G401.6 (cell line): Measurements from ENCODE around the gene TRIM39.
"Not testable (repeated sequence)": the region's sequence is repeated elsewhere in the genome, so short reads cannot be mapped to it uniquely, and the experiment has no call there.

Experiments used
- FAIRE-seq: peaks from 2 replicates; lab custom pipeline; 2012; peaks lifted over from hg19 to GRCh38; lab: Jason Lieb, UNC

The TRIM39 gene

DNA sequence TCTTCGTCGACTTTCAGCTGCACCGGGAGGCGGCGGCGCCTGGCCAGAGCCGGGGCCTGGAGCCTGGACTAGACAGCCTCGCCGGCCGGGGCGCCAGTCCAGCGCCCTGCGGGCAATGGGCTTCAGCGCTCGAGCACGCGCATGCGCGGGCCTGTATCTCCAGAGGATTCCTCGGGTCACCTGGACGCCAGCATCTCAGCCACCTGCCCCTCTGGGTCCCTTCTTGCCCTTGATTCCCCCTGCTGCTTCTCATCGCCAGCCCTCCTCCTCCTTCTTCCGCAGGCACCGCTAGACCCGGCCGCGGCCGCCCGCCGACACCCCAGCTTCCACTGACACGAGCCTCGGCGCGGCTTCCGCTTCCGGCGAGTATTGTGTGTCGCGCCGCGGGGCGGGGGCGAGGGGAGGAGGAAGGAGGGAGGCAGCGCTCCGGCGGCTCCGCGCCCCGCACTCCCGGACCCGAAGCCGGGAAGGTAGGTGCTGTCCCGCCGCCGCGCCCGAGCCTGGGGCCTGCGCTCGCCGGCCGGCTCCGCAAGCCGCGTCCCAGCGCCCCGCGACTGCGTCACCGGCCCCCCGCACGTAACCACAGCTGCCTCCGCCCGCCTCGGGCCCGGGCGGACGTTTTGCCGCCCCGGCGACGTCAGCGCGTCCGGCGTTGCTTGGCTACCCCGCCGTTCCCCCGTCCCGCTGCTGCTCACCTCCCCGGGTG is at the start of gene TRIM39:
TSS of gene TRIM39 (plus strand) at position 402 of the 706 bp plus-strand sequence. CDS start 2,391 bp downstream, outside the sequence.
- FAIRE-seq, result no peak

DNA sequence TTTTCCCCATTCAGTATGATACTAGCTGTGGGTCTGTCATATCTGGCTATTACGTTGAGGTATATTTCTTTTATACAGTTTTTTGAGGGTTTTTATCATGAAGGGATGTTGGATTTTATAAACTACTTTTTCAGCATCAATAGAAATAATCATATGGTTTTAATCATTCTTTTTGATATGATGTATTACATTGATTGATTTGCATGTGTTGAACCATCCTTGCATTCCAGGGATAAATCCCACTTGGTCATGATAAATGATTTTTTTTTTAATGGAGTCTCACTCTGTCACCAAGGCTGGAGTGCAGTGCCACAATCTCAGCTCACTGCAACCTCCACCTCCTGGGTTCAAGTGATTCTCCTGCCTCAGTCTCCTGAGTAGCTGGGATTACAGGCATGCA is 45.7 kb upstream of the TRIM39 start:
- FAIRE-seq, result not testable (repeated sequence)

DNA sequence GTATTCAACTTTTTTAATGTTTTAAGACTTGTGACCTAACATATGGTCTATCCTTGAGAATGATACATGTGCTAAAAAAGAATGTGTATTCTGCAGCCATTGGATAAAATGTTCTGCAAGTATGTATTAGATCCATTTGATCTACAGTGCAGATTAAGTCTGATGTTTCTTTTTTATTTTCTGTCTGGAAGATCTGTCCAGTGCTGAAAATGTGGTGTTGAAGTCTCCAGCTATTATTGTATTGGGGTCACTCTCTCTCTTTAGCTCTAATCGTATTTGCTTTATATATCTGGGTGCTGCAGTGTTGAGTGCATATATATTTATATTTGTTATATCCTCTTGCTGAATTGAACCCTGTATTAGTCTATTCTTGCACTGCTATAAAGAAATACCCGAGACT is 44.2 kb upstream of the TRIM39 start:
- FAIRE-seq, result no peak

DNA sequence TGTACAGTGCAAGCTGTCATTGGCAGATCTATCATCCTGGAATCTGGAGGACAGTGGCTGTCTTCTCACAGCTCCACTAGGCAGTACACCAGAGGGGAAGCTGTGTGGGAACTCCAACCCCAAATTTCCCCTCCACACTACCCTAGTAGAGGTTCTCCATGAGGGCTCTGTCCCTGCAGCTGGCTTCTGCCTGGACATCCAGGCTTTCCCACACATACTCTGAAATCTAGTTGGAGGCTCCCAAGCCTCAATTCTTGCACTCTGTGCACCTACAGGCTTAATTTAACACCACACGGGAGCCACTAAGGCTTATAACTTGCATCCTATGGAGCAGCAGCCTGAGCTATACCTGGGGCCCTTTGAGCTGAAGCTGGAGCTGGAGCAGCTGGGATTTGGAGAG is 43.0 kb upstream of the TRIM39 start:
- no peak for FAIRE-seq

DNA sequence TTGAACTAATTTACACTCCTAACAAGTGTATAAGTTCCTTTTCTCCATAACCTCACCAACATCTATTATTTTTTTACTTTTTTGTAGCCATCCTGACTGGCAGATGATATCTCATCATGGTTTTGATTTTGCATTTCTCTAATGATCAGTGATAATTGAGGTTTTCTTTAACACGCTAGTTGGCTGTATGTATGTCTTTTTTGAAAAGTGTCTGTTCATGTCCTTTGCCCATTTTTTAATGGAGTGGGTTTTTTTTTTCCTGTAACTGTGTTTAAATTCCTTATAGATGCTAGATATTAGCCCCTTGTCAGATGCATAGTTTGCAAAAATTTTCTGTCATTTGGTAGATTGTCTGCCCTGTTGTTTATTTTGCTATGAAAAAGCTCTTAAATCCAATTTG is 39.6 kb upstream of the TRIM39 start:
- no peak for FAIRE-seq

DNA sequence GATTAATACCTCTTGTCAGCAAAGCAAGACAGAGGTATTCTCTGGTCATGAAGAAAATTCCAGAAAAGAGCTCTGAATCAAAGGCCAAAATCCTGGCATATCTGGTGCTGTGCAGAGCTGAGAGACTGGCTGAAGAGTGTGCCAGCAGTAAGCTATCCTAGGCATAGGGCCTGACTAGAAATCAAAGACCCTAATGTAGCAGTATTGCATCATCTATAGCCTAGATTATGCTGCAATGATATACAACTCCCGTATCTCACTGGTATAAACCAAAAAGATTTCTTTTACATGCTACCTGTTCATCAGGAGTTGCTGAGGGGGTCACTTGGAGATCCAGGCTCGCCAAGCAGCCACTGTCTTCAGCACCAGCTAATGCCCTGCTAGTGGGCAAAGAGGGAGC is 30.9 kb upstream of the TRIM39 start:
- FAIRE-seq, result no peak

DNA sequence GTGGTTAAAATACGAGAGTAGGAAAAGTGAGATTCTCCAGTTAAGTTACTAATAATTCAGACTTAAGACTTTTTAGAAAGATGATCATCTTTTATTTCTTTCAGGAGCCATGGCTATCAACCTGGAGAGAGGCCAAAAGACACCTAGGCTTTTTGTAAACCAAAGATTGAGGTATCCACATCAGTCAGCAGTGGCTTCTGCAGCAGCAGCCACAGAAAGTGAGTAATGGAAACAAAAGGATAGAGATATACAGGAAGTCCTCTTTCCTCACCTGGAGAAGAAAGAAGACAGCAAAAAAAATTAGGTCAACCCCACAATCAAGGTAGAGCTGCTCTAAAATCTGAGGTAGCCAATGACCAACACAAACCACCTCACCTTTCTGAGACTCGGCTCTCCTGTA is 22.7 kb upstream of the TRIM39 start:
- no peak for FAIRE-seq

DNA sequence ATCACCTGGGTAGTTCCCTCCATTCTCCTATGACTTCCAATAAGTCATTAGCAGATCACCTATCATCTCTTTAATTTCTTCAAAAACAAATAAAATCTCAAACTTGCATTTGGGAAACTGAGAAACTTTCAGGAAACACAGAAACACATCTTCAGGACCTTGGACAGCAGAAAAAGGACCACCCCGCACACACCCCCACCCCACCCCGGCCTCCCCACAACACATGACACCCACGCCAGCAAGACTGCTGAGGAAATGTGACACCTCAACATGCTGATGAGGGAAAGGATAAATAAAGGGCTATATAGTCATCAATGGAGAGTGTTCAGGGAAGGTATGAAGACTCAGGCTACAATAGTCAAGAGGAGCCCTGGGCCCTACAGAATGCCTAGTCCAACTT is 15.6 kb upstream of the TRIM39 start:
- FAIRE-seq, result no peak

DNA sequence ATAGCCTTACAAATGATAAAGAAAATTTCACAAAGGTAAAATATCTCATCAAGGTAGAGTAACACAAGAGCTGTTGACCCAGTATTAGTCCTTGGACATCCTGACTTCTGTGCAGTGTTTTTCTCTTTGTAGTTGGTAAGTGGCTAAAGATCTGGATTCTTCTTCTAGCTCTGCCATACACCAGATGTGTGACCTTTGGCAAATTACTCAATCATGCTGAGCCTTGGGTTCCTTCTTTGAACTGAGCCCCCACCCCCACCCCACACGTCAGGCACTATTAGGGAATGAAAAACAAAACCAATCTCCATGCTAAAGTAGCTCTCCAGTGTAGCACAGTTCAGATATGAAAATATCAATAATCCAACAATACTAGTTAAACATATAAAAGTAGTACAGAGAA is 15.1 kb upstream of the TRIM39 start:
- FAIRE-seq, result no peak

DNA sequence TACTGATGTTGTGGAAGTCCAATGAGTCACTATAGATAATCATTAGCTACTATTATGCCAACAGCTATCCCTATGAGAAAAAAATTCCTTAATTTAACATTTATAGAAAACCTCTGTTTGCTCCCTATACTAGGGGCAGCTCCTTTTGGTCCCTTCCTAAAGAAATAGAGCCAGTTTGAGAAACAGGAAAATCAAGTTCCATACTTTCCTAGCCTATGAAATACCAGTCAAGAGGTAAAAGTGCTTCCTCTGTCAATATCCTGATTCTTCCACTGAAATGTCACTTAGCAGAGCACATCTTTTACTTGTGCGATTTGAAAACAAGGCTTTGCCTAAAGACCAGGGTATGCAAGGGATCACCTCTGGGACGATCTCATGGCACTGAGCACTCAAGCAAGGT is 14.5 kb upstream of the TRIM39 start:
- FAIRE-seq, result no peak

DNA sequence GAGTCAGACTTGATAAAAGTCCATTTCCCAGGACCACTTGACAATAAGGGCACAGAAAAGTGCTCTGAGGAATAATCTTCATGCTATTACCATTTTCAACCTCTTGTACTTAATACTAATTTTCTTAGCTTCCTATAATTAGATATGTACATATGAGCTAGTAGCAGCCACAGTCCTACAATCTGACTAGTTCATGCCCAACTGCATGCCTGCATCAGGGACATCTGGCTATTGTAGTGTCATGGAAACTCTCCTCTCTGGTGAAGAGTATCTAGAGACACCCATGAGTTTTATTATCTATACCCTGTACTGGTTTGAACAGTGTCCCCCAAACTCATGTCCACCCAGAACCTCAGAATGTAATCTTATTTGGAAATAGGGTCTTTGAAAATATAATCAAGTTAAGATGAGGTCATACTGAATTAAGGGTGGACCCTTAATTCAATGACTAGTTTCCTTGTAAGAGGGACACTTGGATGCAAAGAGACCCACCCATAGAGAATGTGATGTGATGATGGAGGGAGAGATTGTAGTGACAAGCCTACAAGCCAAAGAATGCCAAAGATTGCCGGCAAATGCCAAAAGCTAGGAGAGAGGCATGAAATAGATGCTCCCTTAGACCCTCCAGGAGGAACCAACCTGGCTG is 13.9 kb upstream of the TRIM39 start:
- no peak for FAIRE-seq

DNA sequence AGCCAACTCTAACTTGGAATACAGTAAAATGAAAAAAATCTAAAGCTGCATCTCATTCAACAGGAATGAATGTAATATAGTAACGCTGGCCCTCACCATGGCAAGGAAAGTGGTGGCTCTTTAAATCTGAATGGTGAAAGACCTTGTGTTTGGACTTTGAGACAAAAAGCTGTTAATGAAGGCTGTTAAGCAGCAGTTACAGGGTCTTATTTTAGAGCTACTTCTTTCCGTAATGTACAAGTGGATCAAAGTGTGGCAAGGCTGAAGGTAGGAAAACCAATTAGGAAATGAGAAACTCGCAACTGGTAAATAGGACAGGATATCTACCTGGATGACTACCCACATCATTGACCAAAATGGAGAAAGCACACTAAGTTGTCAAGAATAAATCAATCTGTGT is 11.6 kb upstream of the TRIM39 start:
- no peak for FAIRE-seq

DNA sequence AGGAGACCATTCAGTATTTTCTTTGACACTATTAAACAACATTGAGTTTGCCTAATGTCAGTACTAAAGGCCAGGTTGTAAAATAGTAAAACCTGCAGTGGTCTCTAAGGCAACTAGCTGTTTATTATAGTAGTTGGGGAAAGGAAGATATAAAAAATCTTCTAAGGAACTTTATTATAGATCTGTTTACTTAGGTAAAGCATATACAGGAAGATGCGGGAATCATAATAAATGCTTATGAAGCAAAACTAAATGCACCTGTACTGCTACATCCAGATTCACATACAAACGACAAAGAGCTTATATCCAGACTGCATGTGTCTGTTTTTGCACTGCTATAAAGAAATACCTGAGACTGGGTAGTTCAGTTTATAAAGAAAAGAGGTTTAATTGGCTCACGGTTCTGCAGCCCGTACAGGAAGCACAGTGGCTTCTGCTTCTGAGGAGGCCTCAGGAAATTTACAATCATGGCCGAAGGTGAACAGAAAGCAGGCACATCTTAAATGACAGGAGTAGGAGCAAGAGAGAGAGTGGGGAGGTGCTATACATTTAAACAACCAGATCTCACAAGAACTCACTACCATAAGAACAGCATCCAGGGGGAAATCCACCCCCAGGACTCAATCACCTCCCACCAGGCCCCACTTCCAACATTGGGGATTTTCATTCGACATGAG is 8.7 kb upstream of the TRIM39 start:
- FAIRE-seq, result no peak

DNA sequence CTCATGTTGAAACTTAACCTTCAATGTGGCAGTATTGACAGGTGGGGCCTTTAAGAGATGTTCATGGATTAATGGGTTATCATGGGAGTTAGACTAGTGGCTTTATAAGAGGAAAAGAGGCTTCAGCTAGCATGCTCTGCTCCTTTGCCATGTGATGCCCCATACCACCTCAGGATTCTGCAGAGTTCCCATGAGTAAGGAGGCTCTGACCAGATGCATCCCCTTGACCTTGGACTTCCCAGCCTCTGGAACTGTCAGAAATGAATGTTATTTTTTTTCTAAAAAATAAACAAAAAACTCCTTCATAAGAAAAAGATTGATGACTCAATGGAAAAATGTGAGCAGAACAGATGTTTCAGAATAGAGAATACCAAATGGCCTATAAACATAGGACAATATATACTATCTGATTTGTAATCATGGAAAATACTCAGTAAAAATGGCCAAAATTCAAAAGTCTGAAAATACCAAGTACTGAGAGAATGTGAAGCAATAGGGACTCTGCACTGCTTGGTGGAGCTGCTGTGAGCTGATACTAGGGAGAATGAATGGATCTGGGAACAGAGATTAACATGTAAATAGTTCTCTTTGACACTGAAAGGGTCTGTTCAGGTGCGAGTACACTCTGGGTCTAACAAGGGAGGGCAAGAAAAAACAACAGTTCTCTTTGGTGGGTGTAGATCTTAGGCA is 7.4 kb upstream of the TRIM39 start:
- no peak for FAIRE-seq

DNA sequence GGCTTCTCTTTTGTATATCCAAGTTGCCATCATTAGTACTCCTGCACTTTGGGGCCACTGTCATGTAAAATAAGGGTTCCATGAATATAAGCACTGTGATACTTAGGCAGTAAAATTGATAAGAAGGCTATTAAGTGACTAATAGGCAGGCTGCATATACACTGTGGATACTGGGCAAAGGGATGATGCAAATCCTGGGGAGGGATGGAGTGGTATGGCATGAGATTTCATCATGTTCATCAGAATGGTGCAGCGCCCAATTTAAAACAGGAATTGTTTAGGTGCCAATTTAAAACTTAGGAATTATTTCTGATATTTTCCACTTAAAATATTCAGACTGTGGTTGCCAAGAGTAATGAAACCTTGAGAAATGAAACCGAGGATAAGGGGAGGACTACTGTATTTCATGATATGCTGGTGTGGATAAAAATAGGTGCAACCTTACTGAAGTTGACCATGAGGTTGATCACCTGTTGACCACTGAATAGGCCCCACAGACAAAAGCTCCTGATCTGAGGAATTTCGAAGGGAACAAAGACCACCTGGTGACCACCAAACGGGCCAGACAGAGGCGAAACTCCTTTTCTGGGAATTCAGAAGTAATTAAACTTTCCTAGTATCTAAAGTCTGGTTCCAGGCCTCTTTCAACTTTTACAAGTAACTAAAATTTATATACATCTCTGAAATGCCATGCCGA is 4.9 kb upstream of the TRIM39 start:
- FAIRE-seq, result no peak

DNA sequence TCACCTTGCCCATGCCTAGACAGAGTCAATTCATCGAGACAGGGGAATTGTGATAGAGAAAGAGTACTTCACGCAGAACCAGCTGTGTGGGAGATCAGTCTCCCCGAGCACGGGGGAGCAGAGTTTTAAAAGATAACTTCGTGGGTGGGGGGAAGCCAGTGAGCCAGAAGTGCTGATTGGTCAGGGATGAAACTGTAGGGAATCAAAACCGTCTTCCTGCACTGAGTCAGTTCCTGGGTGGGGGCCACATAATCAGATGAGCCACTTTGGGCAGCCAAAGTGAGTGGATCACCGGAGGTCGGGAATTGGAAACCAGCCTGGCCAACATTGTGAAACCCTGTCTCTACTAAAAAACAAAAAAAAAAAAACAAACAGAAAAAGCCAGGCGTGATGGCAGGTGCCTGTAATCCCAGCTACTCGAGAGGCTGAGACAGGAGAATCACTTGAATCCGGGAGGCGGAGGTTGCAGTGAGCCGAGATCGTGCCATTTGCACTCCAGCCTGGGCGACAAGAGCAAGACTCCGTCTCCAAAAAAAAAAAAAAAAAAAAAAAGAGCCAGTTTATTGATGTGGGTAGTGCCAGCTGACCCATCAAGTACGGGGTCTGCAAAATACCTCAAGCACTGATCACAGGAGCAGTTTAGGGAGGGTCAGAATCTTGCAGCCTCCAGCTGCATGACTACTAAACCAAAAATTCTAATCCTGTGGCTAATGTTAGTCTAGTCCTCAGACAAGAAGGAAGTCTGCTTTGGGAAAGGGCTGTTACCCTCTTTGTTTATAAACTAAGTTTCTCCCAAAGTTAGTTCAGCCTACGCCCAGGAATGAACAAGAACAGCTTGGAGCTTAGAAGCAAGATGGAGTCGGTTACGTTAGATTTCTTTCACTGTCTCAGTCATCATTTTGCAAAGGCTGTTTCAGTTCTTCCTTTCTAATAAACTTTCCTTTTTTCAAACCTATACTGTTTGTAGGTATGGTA is 3.9 kb upstream of the TRIM39 start:
- no peak for FAIRE-seq

DNA sequence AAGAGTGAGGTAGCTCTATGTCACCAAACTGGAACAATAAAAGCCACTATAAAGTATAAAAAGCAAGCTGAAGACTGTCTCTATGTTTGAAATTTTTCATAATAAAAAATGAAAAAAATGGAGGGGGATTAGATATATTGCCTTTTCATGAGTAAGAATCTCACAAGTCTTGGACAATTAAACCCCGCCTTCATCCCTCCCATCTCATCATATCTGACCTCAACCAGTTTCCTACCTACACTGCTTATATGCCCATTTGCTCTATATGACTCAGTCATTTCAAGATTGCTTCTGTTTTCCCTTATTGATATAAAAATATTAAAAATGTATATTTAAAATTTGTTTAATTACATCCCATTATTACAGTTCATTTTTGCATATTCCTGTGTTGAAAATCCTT is 2.9 kb upstream of the TRIM39 start:
- no peak for FAIRE-seq

DNA sequence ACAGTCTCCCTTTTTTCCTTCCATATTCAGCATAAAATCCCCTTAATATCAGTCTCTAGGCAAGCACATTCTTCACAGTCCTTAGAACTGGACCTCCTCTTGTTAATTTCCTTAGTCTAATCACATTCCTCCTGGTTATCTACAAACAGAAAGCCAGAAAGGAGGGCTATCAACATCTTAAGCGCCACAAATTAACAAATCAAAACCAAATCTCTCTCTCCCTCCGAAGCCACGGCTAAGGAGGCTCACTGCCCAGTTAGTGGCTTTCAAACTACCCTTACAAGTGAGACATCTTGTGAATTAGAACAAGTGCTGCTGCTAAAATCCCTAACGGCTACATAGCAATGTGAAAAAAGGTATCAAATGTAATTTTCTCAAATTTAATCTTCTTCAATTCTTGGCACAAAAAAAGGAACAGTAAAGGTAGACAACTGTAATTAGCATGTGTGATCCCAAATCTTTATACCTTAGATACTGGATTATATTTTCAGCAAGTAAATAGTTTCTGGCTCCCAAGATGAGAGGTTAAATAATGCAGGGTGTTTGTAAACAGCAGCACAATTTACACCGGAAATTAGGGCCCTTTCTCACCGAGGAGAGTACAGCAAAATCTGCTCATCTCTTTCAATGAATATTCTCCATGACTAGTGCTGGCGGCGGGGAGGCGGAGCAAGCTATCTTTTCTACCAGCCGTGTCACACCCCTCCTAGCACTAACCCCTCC is 1.4 kb upstream of the TRIM39 start:
- FAIRE-seq, result peak; percentile 60

DNA sequence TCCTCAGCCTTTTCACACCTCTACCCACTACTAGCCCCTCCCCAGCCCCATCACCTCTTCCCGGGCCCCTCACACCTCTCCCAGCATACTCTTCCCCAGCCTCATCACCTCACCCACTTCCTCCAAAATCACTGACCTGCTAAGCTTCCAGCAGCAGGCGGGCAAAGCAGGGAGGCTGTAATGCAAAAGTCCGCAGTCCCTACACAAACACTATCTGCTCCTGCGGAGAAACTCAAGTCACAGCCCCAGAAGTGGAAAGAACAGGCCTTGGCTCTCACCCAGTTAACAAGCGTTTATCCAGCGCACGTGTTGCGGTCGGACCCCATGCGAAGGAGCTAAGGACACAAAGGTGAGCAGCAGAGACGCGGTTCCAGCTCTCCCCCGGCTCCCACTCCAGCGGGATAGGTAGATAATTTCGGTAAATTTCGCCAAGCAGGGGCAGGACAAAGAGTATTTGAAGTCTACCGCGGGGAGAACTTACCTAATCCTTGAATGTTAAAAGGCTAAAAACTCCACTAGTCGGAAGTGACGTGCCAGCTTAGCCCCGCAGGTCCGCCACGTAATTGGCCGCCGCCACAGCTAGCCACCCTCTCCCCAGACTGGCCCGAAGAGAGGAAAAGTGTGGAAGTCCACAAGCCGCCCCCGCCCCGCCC is 728 bp upstream of the TRIM39 start:
- no peak for FAIRE-seq

DNA sequence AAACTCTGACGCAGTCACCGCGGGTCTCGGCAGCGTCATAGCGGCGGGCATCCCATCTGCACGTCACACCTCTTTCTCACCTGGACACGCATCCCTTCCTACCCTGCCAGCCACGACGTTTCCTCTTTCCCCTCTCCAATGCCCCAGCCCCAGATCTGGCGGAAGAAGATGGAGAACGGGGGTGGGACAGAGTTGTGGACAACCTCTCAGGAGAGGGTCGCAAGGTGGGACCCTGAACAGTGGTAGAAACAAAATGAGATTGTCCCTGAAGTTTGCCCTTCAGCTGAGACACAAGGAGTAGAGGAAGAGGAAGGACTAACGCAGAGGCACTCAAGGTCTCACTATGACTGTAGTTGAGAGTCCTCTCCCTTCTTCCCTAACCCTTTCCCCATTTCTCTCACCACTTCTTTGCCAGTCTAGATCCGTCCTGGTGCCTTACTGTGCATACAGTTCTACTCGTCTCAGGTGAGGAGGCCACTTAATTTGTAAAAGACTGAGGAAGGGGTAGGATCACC is 562 bp downstream of the TRIM39 start:
- no peak for FAIRE-seq
